Measurements from ENCODE around the gene DDX10. TPM values are rescaled to one million over a fixed set of nuclear protein-coding genes. Genes with fewer than 3 reads are reported as not detected.

DDX10 gene
- total and polyA plus RNA-seq, 9 of the 15 experiments (the other 6 are each of a cell fraction or from before 2014, with no cell fraction given), result 33.9 to 94.6 (median 50.7) TPM

- peak; percentile 59 for TF ChIP-seq ZBTB33 (CRISPR knock-in tag; IDR thresholded peaks at IDR 0.05)
- peak; percentile 38; the same call in 1 of the 2 replicates for TF ChIP-seq CEBPG (CRISPR knock-in tag; IDR thresholded peaks at IDR 0.05)
- TF ChIP-seq CEBPG (tag; conservative IDR thresholded peaks at IDR 0.05 in 1 of 2, IDR thresholded peaks at IDR 0.05 in 1 of 2), result 0 out of 4 replicates have a peak, but pooled peaks of 1 of the 2 experiments have one; percentile 21
- TF ChIP-seq RERE (CRISPR knock-in tag; IDR thresholded peaks at IDR 0.05; ENCODE audit: borderline replicate concordance), result no peak
- no peak for TF ChIP-seq LEF1 (IDR thresholded peaks at IDR 0.05)
- TF ChIP-seq KAT2B (IDR thresholded peaks at IDR 0.05; ENCODE audit: low read depth, low read length), result no peak
- no peak for TF ChIP-seq HSF4 (CRISPR knock-in tag; IDR thresholded peaks at IDR 0.05; ENCODE audit: borderline replicate concordance)
- TF ChIP-seq, protein P1, sequence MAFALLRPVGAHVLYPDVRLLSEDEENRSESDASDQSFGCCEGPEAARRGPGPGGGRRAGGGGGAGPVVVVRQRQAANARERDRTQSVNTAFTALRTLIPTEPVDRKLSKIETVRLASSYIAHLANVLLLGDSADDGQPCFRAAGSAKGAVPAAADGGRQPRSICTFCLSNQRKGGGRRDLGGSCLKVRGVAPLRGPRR (CRISPR knock-in tag; IDR thresholded peaks at IDR 0.05), result no peak
- TF ChIP-seq RAD21 (CRISPR knock-in tag; conservative IDR thresholded peaks at IDR 0.05 in 1 of 2, IDR thresholded peaks at IDR 0.05 in 1 of 2), result no peak
- no peak for TF ChIP-seq SRSF1 (IDR thresholded peaks at IDR 0.05; ENCODE audit: low read depth, low read length)
- TF ChIP-seq, protein P2, sequence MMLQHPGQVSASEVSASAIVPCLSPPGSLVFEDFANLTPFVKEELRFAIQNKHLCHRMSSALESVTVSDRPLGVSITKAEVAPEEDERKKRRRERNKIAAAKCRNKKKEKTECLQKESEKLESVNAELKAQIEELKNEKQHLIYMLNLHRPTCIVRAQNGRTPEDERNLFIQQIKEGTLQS (IDR thresholded peaks at IDR 0.05), result peak; percentile 67; the same call in 1 of the 2 replicates
- TF ChIP-seq, protein P2 (CRISPR knock-in tag; conservative IDR thresholded peaks at IDR 0.05), result no peak
- TF ChIP-seq ETS2 (tag; IDR thresholded peaks at IDR 0.05; ENCODE audit: borderline replicate concordance, poor library complexity, severe bottlenecking), result no peak
- no peak for TF ChIP-seq NRF1 (conservative IDR thresholded peaks at IDR 0.05 in 1 of 2, IDR thresholded peaks at IDR 0.05 in 1 of 2)
Measured at GRCh38 chr11:108733479-108734116, 68.7 kb downstream of the DDX10 start (continued).
